HCT116 (cell line): ENCODE results near the gene ADAM21. TPM values are rescaled to one million over a fixed set of nuclear protein-coding genes. Genes with fewer than 3 reads are reported as not detected.
"Not testable (repeated sequence)": the region's sequence is repeated elsewhere in the genome, so short reads cannot be mapped to it uniquely, and the experiment has no call there.

Source experiments
- ATAC-seq: fragments of 200-7000 bp; cut with Tn5 transposase; 2 replicates; pipeline ENCODE4 v1.9.1; 2020; ENCODE audit warnings: mild to moderate bottlenecking, moderate library complexity
- BruUV-seq: library from RNA; stranded (reverse); fragments of 400-500 nt; replicated peaks from 2 replicates; lab custom pipeline; 2021; lab: Mats Ljungman, UMichigan
- CTCF ChIA-PET: fragments of 300-600 bp; sonication (Branson Sonifier 250); formaldehyde crosslinking; loops from one replicate; lab custom pipeline; 2021; ENCODE audit warnings: antibody characterized with exemption; lab: Charles Lee
- POLR2A ChIA-PET: fragments of 300-600, 350-600 bp; sonication (Branson Sonifier 250); formaldehyde crosslinking; loops from one replicate; lab custom pipeline; 2021; ENCODE audit warnings: antibody characterized with exemption; lab: Charles Lee
- RAD21 ChIA-PET, 2 experiments: fragments of 300-600 bp; sonication (Branson Sonifier 250); formaldehyde crosslinking; loops; one replicate each; lab custom pipeline; 2023; ENCODE audit warnings: low total read pairs in 2 of 2; ENCODE audit not compliant: uncharacterized antibody in 2 of 2, unreplicated experiment in 2 of 2, low non-redundant PET in 1 of 2; lab: Charles Lee
- DNase-seq: peaks from one replicate; pipeline ENCODE4 v3.0.0-alpha.2; 2010; ENCODE audit warnings: low read depth, low spot score
- H2AFZ ChIP-seq: fragments of 200-600 bp; shearing (Covaris generic), sonication (generic); 2 replicates; pipeline ENCODE4 v1.6.1; 2017; ENCODE audit warnings: low read depth, mixed run types, mixed read lengths, antibody characterized with exemption, low read length; ENCODE audit not compliant: poor library complexity, severe bottlenecking
- H3K27ac ChIP-seq: 2 replicates; pipeline ENCODE4 v1.5.1; 2012; ENCODE audit warnings: low read depth, low read length
- H3K27me3 ChIP-seq: fragments of 200-600 bp; sonication (generic); 2 replicates; pipeline ENCODE4 v1.6.1; 2016; ENCODE audit warnings: mixed run types, low read length, mixed read lengths; ENCODE audit not compliant: insufficient read depth
- H3K36me3 ChIP-seq, 2 experiments: fragments of 200-500 bp in 1 of 2; fragments of 200-600 bp in 1 of 2; sonication (Bioruptor generic) in 1 of 2; sonication (generic) in 1 of 2; 2 replicates each; pipeline versions ENCODE4 v1.5.1 to v1.6.1; 2014 to 2016; ENCODE audit warnings: low read length in 2 of 2, inconsistent platforms in 1 of 2, mixed read lengths in 1 of 2, mixed run types in 1 of 2; ENCODE audit not compliant: insufficient read depth in 2 of 2, control insufficient read depth in 1 of 2
- H3K4me1 ChIP-seq, 2 experiments: fragments of 200-600 bp in 1 of 2; sonication (generic) in 1 of 2; 2 replicates each; pipeline versions ENCODE4 v1.5.1 to v1.6.1; 2012 to 2017; ENCODE audit warnings: low read length in 2 of 2, inconsistent platforms in 1 of 2, mild to moderate bottlenecking in 1 of 2, mixed read lengths in 1 of 2, mixed run types in 1 of 2, moderate library complexity in 1 of 2; ENCODE audit not compliant: insufficient read depth in 2 of 2, control insufficient read depth in 1 of 2
- H3K4me2 ChIP-seq: fragments of 200-600 bp; sonication (generic); 2 replicates; pipeline ENCODE4 v1.6.1; 2017; ENCODE audit warnings: mixed run types, low read length, mixed read lengths
- H3K4me3 ChIP-seq, 2 experiments: fragments of 200-600 bp in 1 of 2; sonication (generic) in 1 of 2; replicated peaks in 1 of 2; 2 replicates each; pipeline ENCODE4 v1.5.1; 2011 to 2016; ENCODE audit warnings: low read length in 2 of 2, control low read depth in 1 of 2, low read depth in 1 of 2, mild to moderate bottlenecking in 1 of 2, mixed read lengths in 1 of 2, mixed run types in 1 of 2
- H3K79me2 ChIP-seq: fragments of 200-600 bp; sonication (generic); 2 replicates; pipeline ENCODE4 v1.6.1; 2017; ENCODE audit warnings: mild to moderate bottlenecking, mixed run types, low read length, moderate library complexity, mixed read lengths; ENCODE audit not compliant: insufficient read depth
- H3K9ac ChIP-seq: fragments of 200-600 bp; sonication (generic); 2 replicates; pipeline ENCODE4 v1.6.1; 2016; ENCODE audit warnings: low read length, mixed read lengths
- H3K9me2 ChIP-seq: fragments of 200-600 bp; sonication (generic), shearing (Covaris generic); 2 replicates; pipeline ENCODE4 v1.6.1; 2017; ENCODE audit warnings: mixed run types, mild to moderate bottlenecking, moderate library complexity; ENCODE audit not compliant: insufficient read depth
- H3K9me3 ChIP-seq, 2 experiments: fragments of 200-500 bp in 1 of 2; fragments of 200-600 bp in 1 of 2; sonication (Bioruptor generic) in 1 of 2; sonication (generic) in 1 of 2; 2 replicates each; pipeline ENCODE4 v1.6.1; 2014 to 2017; ENCODE audit warnings: low read length in 2 of 2, mixed read lengths in 2 of 2, inconsistent platforms in 1 of 2, low read depth in 1 of 2, mild to moderate bottlenecking in 1 of 2, mixed run types in 1 of 2, moderate library complexity in 1 of 2; ENCODE audit not compliant: control insufficient read depth in 1 of 2, insufficient read depth in 1 of 2
- H4K20me1 ChIP-seq: fragments of 200-600 bp; sonication (generic), shearing (Covaris generic); 2 replicates; pipeline ENCODE4 v1.6.1; 2017; ENCODE audit warnings: mixed run types, mild to moderate bottlenecking, moderate library complexity; ENCODE audit not compliant: insufficient read depth
- ELF1 ChIP-seq: IDR thresholded peaks from 2 replicates; pipeline ENCODE4 v1.6.1; 2012; ENCODE audit warnings: low read depth, borderline replicate concordance
- EZH2phosphoT487 ChIP-seq: fragments of 200-600 bp; IDR thresholded peaks from 2 replicates; pipeline ENCODE4 v1.6.1; 2018; ENCODE audit warnings: antibody characterized with exemption, borderline replicate concordance
- FOSL1 ChIP-seq: IDR thresholded peaks from 2 replicates; pipeline ENCODE4 v1.6.1; 2012; ENCODE audit warnings: low read depth
- JUND ChIP-seq: IDR thresholded peaks from 2 replicates; pipeline ENCODE4 v1.6.1; 2012
- POLR2A ChIP-seq: IDR thresholded peaks from 2 replicates; pipeline ENCODE4 v1.7.0; 2011; ENCODE audit warnings: borderline replicate concordance; ENCODE audit not compliant: insufficient read depth, insufficient read length; ENCODE audit errors: extremely low read depth
- POLR2AphosphoS5 ChIP-seq: IDR thresholded peaks from 2 replicates; pipeline ENCODE4 v1.6.1; 2011; ENCODE audit warnings: mild to moderate bottlenecking, low read depth, low read length, moderate library complexity
- SIN3A ChIP-seq: IDR thresholded peaks from 2 replicates; pipeline ENCODE4 v1.6.1; 2012; ENCODE audit warnings: low read depth
- SP1 ChIP-seq: IDR thresholded peaks from 2 replicates; pipeline ENCODE4 v1.6.1; 2012; ENCODE audit warnings: low read depth
- YY1 ChIP-seq: IDR thresholded peaks from 2 replicates; pipeline ENCODE4 v1.6.1; 2011; ENCODE audit warnings: low read length, low read depth, moderate library complexity, mild to moderate bottlenecking; ENCODE audit not compliant: insufficient replicate concordance; ENCODE audit errors: extremely low read depth
- ZBTB33 ChIP-seq: IDR thresholded peaks from 2 replicates; pipeline ENCODE4 v1.6.1; 2011; ENCODE audit warnings: mild to moderate bottlenecking, low read length, moderate library complexity; ENCODE audit not compliant: insufficient replicate concordance; ENCODE audit errors: extremely low read depth
- ZFX ChIP-seq: fragments of 450-650 bp; IDR thresholded peaks from 2 replicates; pipeline ENCODE4 v1.6.1; 2017
- intact Hi-C: fragments of 100-400 bp; cut with micrococcal nuclease; formaldehyde crosslinking; loops from 2 replicates; pipeline ENCODE4 v1.10.0; 2022
- total RNA-seq: library from RNA; stranded (reverse); gene quantifications from one replicate; pipeline ENCODE4 v1.2.1, GENCODE V29; 2021; ENCODE audit not compliant: unreplicated experiment
- TF ChIP-seq, protein P1 (sequence below): IDR thresholded peaks from 2 replicates; pipeline ENCODE4 v1.6.1; 2012; ENCODE audit warnings: low read depth
- TF ChIP-seq, protein P2 (sequence below): IDR thresholded peaks from 2 replicates; pipeline ENCODE4 v1.6.1; 2012

The ADAM21 gene
- total RNA-seq, 1 experiment from 2014 or later: 0.98 TPM

- Histone ChIP-seq H3K4me2 (no peak overlapping the region), H3K9me3 (no peaks in the 10 kb centered on the region), H4K20me1 (no peaks in the 10 kb centered on the region), H3K27me3 (no peaks in the 10 kb centered on the region), H2AFZ (no peak overlapping the region), H3K27ac (no peak overlapping the region), H3K9me2 (no peaks in the 10 kb centered on the region), H3K4me3 (no peak overlapping the region), H3K4me1 (no peaks in the 10 kb centered on the region), H3K79me2 (no peaks in the 10 kb centered on the region), H3K36me3 (no peaks in the 10 kb centered on the region), H3K9ac (no peak overlapping the region)
- ChIA-PET POLR2A (no interaction called here), RAD21 (no interaction called here), CTCF (no interaction called here)
- TF ChIP-seq ZBTB33 (no peak), FOSL1 (no peak), POLR2A (no peak), EZH2phosphoT487 (no peak), POLR2AphosphoS5 (no peak), SIN3A (no peak), SP1 (no peak), ELF1 (no peak), ZFX (no peak), JUND (no peak), YY1 (no peak)
- TF ChIP-seq, protein P1, sequence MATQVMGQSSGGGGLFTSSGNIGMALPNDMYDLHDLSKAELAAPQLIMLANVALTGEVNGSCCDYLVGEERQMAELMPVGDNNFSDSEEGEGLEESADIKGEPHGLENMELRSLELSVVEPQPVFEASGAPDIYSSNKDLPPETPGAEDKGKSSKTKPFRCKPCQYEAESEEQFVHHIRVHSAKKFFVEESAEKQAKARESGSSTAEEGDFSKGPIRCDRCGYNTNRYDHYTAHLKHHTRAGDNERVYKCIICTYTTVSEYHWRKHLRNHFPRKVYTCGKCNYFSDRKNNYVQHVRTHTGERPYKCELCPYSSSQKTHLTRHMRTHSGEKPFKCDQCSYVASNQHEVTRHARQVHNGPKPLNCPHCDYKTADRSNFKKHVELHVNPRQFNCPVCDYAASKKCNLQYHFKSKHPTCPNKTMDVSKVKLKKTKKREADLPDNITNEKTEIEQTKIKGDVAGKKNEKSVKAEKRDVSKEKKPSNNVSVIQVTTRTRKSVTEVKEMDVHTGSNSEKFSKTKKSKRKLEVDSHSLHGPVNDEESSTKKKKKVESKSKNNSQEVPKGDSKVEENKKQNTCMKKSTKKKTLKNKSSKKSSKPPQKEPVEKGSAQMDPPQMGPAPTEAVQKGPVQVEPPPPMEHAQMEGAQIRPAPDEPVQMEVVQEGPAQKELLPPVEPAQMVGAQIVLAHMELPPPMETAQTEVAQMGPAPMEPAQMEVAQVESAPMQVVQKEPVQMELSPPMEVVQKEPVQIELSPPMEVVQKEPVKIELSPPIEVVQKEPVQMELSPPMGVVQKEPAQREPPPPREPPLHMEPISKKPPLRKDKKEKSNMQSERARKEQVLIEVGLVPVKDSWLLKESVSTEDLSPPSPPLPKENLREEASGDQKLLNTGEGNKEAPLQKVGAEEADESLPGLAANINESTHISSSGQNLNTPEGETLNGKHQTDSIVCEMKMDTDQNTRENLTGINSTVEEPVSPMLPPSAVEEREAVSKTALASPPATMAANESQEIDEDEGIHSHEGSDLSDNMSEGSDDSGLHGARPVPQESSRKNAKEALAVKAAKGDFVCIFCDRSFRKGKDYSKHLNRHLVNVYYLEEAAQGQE: no peak
- TF ChIP-seq, protein P2, sequence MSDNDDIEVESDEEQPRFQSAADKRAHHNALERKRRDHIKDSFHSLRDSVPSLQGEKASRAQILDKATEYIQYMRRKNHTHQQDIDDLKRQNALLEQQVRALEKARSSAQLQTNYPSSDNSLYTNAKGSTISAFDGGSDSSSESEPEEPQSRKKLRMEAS: no peak
- BruUV-seq: no TSS peak
- no peak for ATAC-seq
- no peak for DNase-seq
- intact Hi-C loops: no loop called here
These were observed 16.8 kb downstream of the ADAM21 start for GRCh38 chr14:70468731-70469130.

DNA sequence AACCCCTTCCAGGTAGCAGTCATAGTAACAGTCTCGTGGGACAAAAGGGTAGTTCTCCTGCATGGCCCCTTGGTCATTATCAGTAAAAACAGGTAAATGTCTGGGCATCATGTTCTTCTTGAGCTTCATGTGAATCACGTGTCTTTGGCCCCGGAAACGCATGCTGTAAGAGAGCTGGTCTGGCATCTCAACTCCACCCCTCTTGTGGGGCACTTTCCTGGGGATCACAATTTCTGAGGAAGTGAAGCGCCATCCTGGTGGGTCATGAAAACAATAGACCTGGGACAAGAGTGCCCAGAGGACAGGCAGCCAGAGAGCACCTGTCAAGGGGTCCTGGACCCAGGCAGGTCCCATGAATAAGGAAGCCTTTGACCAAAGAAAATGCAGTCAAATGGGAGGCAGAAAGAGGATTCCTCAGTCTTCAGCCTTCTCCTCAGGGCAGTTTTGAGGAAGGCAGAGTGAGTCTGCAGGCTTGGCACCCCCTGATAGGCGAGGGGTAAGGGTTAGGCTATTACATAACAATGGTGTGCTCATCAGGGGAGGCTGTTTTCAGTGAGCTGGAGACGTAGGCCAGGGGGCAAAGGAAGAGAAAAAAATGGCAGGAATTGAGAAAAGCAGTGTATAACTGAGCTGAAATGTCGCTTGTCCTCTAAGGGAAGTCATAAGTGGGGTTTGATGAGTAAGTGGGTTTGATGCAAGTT lies 19.0 kb downstream of the ADAM21 start:
- H4K20me1 ChIP-seq, POLR2A ChIA-PET, H2AFZ ChIP-seq, H3K27ac ChIP-seq, DNase-seq, H3K4me2 ChIP-seq, intact Hi-C loops, H3K4me3 ChIP-seq, H3K9me2 ChIP-seq, CTCF ChIA-PET, ATAC-seq, H3K9ac ChIP-seq, BruUV-seq, RAD21 ChIA-PET, H3K27me3 ChIP-seq, H3K9me3 ChIP-seq, H3K79me2 ChIP-seq, H3K4me1 ChIP-seq, H3K36me3 ChIP-seq: not testable (repeated sequence)
